Keratinocyte (primary cell): ENCODE measurements around the gene RIOK3. TPM values are rescaled to one million over a fixed set of nuclear protein-coding genes. Genes with fewer than 3 reads are reported as not detected.

Experiments
- DNase-seq: peaks from one replicate; pipeline ENCODE4 v3.0.0-alpha.2; 2011; ENCODE audit warnings: low read depth, missing footprints, low spot score
- FAIRE-seq: peaks from 2 replicates; lab custom pipeline; 2011; peaks lifted over from hg19 to GRCh38; lab: Jason Lieb, UNC
- H2AFZ ChIP-seq: 2 replicates; pipeline ENCODE4 v1.6.0; 2012; ENCODE audit warnings: low read length, control low read depth, inconsistent platforms; ENCODE audit not compliant: control insufficient read depth
- H3K27ac ChIP-seq: 2 replicates; pipeline ENCODE4 v1.5.1; 2011; ENCODE audit warnings: low read length; ENCODE audit not compliant: control insufficient read depth, insufficient read depth
- H3K27me3 ChIP-seq: 3 replicates; pipeline ENCODE4 v1.6.0; 2011; ENCODE audit warnings: low read length; ENCODE audit not compliant: control insufficient read depth, insufficient read depth; ENCODE audit errors: extremely low read depth
- H3K36me3 ChIP-seq, 2 experiments: 2 replicates in 1 of 2; 3 replicates in 1 of 2; pipeline ENCODE4 v1.5.1; 2011; ENCODE audit warnings: low read length in 2 of 2, mild to moderate bottlenecking in 1 of 2; ENCODE audit not compliant: control insufficient read depth in 2 of 2, insufficient read depth in 2 of 2; ENCODE audit errors: extremely low read depth in 1 of 2
- H3K4me1 ChIP-seq: 3 replicates; pipeline ENCODE4 v1.5.1; 2011; ENCODE audit warnings: low read length; ENCODE audit not compliant: control insufficient read depth, insufficient read depth; ENCODE audit errors: extremely low read depth
- H3K4me2 ChIP-seq: 3 replicates; pipeline ENCODE4 v1.6.0; 2011; ENCODE audit warnings: low read depth, low read length; ENCODE audit not compliant: control insufficient read depth, insufficient read depth; ENCODE audit errors: extremely low read depth
- H3K4me3 ChIP-seq, 3 experiments: fragments of 200-600 bp in 1 of 3; sonication (generic) in 1 of 3; 2 replicates in 2 of 3; 3 replicates in 1 of 3; pipeline ENCODE4 v1.5.1; 2011 to 2016; ENCODE audit warnings: low read length in 3 of 3, mild to moderate bottlenecking in 3 of 3, control low read depth in 2 of 3, inconsistent platforms in 1 of 3, low read depth in 1 of 3, mixed read lengths in 1 of 3, mixed run types in 1 of 3, moderate library complexity in 1 of 3; ENCODE audit not compliant: control insufficient read depth in 2 of 3, insufficient read depth in 2 of 3; ENCODE audit errors: extremely low read depth in 1 of 3
- H3K79me2 ChIP-seq: 2 replicates; pipeline ENCODE4 v1.6.0; 2012; ENCODE audit warnings: low read length; ENCODE audit not compliant: control insufficient read depth, insufficient read depth
- H3K9ac ChIP-seq: 3 replicates; pipeline ENCODE4 v1.6.0; 2011; ENCODE audit warnings: low read length; ENCODE audit not compliant: control insufficient read depth, insufficient read depth; ENCODE audit errors: extremely low read depth
- H3K9me1 ChIP-seq: 3 replicates; pipeline ENCODE4 v1.6.0; 2011; ENCODE audit warnings: low read length; ENCODE audit not compliant: control insufficient read depth, insufficient read depth; ENCODE audit errors: extremely low read depth
- H3K9me3 ChIP-seq: 2 replicates; pipeline ENCODE4 v1.5.1; 2012; ENCODE audit warnings: low read depth, low read length; ENCODE audit not compliant: control insufficient read depth
- H4K20me1 ChIP-seq: 3 replicates; pipeline ENCODE4 v1.6.0; 2011; ENCODE audit warnings: low read length; ENCODE audit not compliant: control insufficient read depth, insufficient read depth; ENCODE audit errors: extremely low read depth
- CTCF ChIP-seq, 3 experiments: IDR thresholded peaks in 1 of 3; conservative IDR thresholded peaks in 1 of 3; optimal IDR thresholded peaks in 1 of 3; 2 replicates in 2 of 3; 3 replicates in 1 of 3; pipeline versions ENCODE3 to v1.5.1; 2011; ENCODE audit warnings: low read length in 3 of 3, mild to moderate bottlenecking in 3 of 3, moderate library complexity in 2 of 3, control low read depth in 1 of 3, inconsistent platforms in 1 of 3; ENCODE audit not compliant: insufficient read depth in 2 of 3; ENCODE audit errors: extremely low read depth in 1 of 3
- EZH2 ChIP-seq: IDR thresholded peaks from one replicate; pipeline ENCODE4 v1.6.1; 2012; ENCODE audit warnings: inconsistent platforms, mild to moderate bottlenecking, low read length, moderate library complexity
- dilution Hi-C: fragments of 300-500 bp; cut with MboI; formaldehyde crosslinking; loops from one replicate; pipeline ENCODE4 v1.7.0; 2020; ENCODE audit warnings: low sequenced_read_pairs; ENCODE audit not compliant: extremely low pct_ligation_motif_present
- polyA plus RNA-seq, 5 experiments: library from polyadenylated mRNA; depleted of rRNA in 3 of 5; stranded (reverse) in 3 of 5; stranded (forward) in 1 of 5; unstranded in 1 of 5; fragments of >200 nt; gene quantifications; 1 replicate in 1 of 5; 2 replicates in 3 of 5; 3 replicates in 1 of 5; pipeline versions ENCODE4 v1.2.1 to v1.2.3, GENCODE V29; 2011 to 2012; ENCODE audit warnings: missing spikeins in 2 of 5, low read depth in 1 of 5, low replicate concordance in 1 of 5

RIOK3 gene
- polyA plus RNA-seq, 1 donor (not counting 4 experiments of a cell fraction or from before 2014, with no cell fraction given), result 68.6 TPM

GRCh38 chr18:23484561-23485182 is 31.6 kb downstream of the RIOK3 start:
- dilution Hi-C loops, result no loop called here
- Histone ChIP-seq H3K79me2 (no peaks in the 10 kb centered on the region), H3K9me1 (no peaks in the 10 kb centered on the region), H3K27ac (no peak overlapping the region), H3K27me3 (no peaks in the 10 kb centered on the region), H3K9me3 (no peaks in the 10 kb centered on the region), H3K4me2 (no peak overlapping the region), H3K36me3 (peaks cover 6 to 15% of the 10 kb centered on the region in 2 experiments), H2AFZ (no peak overlapping the region), H3K9ac (no peak overlapping the region), H3K4me3 (no peak overlapping the region), H4K20me1 (no peaks in the 10 kb centered on the region), H3K4me1 (peaks cover 8% of the 10 kb centered on the region)
- TF ChIP-seq EZH2 (no peak), CTCF (optimal IDR thresholded peaks at IDR 0.05 in 1 of 3, IDR thresholded peaks at IDR 0.05 in 1 of 3, conservative IDR thresholded peaks at IDR 0.05 in 1 of 3; ENCODE audit: extremely low read depth in 1 of 3, insufficient read depth in 2 of 3, low read length in 3 of 3) (no peak)
- FAIRE-seq (no peak), DNase-seq (no peak)

GRCh38 chr18:23485386-23485785 is 32.3 kb downstream of the RIOK3 start:
- no peak for TF ChIP-seq CTCF (optimal IDR thresholded peaks at IDR 0.05 in 1 of 3, IDR thresholded peaks at IDR 0.05 in 1 of 3, conservative IDR thresholded peaks at IDR 0.05 in 1 of 3; ENCODE audit: extremely low read depth in 1 of 3, insufficient read depth in 2 of 3, low read length in 3 of 3)
- no peak for TF ChIP-seq EZH2
- Histone ChIP-seq H3K36me3 (peaks cover 4 to 15% of the 10 kb centered on the region in 2 experiments), H3K27ac (no peak overlapping the region), H3K9me1 (no peaks in the 10 kb centered on the region), H3K79me2 (no peaks in the 10 kb centered on the region), H3K4me1 (peaks cover 8% of the 10 kb centered on the region), H4K20me1 (no peaks in the 10 kb centered on the region), H3K27me3 (no peaks in the 10 kb centered on the region), H2AFZ (no peak overlapping the region), H3K9ac (no peak overlapping the region), H3K9me3 (no peaks in the 10 kb centered on the region), H3K4me3 (no peak overlapping the region), H3K4me2 (no peak overlapping the region)
- dilution Hi-C loops, result no loop called here
- FAIRE-seq (no peak), DNase-seq (no peak)
